HUES64 (cell line): ENCODE results near the gene PANK2.

Source experiments
- H3K27ac ChIP-seq: 2 replicates; pipeline ENCODE4 v1.7.0; 2013; ENCODE audit warnings: low read depth, low read length, inconsistent platforms
- H3K27me3 ChIP-seq: 2 replicates; pipeline ENCODE4 v1.6.1; 2013; ENCODE audit warnings: mild to moderate bottlenecking, low read length; ENCODE audit not compliant: insufficient read depth
- H3K36me3 ChIP-seq: 2 replicates; pipeline ENCODE4 v1.6.1; 2013; ENCODE audit warnings: mild to moderate bottlenecking, low read length; ENCODE audit not compliant: insufficient read depth
- H3K4me1 ChIP-seq: 2 replicates; pipeline ENCODE4 v1.6.1; 2013; ENCODE audit warnings: mild to moderate bottlenecking, low read length, moderate library complexity; ENCODE audit not compliant: insufficient read depth
- H3K4me3 ChIP-seq: 2 replicates; pipeline ENCODE4 v1.5.1; 2013; ENCODE audit warnings: mild to moderate bottlenecking, low read length, moderate library complexity
- H3K9ac ChIP-seq: 2 replicates; pipeline ENCODE4 v1.6.1; 2013; ENCODE audit warnings: mild to moderate bottlenecking, low read depth, low read length
- H3K9me3 ChIP-seq: 2 replicates; pipeline ENCODE4 v1.6.1; 2013; ENCODE audit warnings: low read depth, low read length; ENCODE audit not compliant: insufficient read depth
- WGBS: fragments of 150-250, 120-280 bp; methylation state at CpG from one replicate; pipeline ENCODE4 v1.1.7; 2013; ENCODE audit warnings: missing lambda C conversion rate; 5-methylcytosine and 5-hydroxymethylcytosine counted together

Gene PANK2

DNA sequence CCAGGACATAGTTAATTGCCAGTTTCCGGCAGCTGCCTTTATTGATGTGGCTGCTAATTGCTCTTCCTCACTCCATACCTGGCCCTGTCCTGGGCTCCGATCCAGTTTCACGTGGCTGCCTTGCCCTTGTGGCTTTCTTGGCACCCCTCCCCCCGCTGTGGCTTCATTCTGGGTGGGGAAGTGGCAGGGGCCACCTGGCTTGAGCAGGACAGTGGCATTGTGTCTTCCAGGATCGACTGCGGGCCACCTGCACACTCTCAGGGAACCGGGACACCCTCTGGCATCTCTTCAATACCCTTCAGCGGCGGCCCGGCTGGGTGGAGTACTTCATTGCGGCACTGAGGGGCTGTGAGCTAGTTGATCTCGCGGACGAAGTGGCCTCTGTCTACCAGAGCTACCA, 31.8 kb upstream of the PANK2 start:
- H3K9me3 ChIP-seq = no peaks in the 10 kb centered on the region
- H3K27me3 ChIP-seq = no peaks in the 10 kb centered on the region
- H3K4me3 ChIP-seq = no peak overlapping the region
- H3K9ac ChIP-seq = no peak overlapping the region
- WGBS = 93% methylated on average over 14 of the region's 14 CpGs
- no peaks in the 10 kb centered on the region for H3K4me1 ChIP-seq
- peaks cover 39% of the 10 kb centered on the region for H3K36me3 ChIP-seq
- no peak overlapping the region for H3K27ac ChIP-seq

- no peak overlapping the region for H3K27ac ChIP-seq
- H3K9ac ChIP-seq = no peak overlapping the region
- H3K4me1 ChIP-seq = no peaks in the 10 kb centered on the region
- WGBS = 95% methylated on average over 6 of the region's 6 CpGs
- no peak overlapping the region for H3K4me3 ChIP-seq
- H3K36me3 ChIP-seq = peaks cover 52% of the 10 kb centered on the region
- no peaks in the 10 kb centered on the region for H3K27me3 ChIP-seq
- no peaks in the 10 kb centered on the region for H3K9me3 ChIP-seq
Observed at GRCh38 chr20:3858689-3859088, 30.5 kb upstream of the PANK2 start.

DNA sequence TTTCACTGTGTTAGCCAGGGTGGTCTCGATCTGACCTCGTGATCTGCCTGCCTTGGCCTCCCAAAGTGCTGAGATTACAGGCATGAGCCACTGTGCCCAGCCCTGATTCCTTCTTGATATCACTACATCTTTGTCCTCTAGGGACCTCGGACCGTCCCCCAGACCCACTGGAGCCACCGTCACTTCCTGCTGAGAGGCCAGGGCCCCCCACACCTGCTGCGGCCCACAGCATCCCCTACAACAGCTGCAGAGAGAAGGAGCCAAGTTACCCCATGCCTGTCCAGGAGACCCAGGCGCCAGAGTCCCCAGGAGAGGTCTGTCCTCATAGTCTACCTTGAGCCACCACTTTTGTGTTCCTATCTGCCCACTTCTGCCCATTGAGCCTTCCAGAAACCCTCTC, 28.0 kb upstream of the PANK2 start:
- H3K4me3 ChIP-seq = no peak overlapping the region
- no peaks in the 10 kb centered on the region for H3K27me3 ChIP-seq
- H3K4me1 ChIP-seq = no peaks in the 10 kb centered on the region
- H3K9me3 ChIP-seq = no peaks in the 10 kb centered on the region
- H3K27ac ChIP-seq = no peak overlapping the region
- H3K36me3 ChIP-seq = peaks cover 72% of the 10 kb centered on the region
- 95% methylated on average over 7 of the region's 7 CpGs for WGBS
- H3K9ac ChIP-seq = no peak overlapping the region

DNA sequence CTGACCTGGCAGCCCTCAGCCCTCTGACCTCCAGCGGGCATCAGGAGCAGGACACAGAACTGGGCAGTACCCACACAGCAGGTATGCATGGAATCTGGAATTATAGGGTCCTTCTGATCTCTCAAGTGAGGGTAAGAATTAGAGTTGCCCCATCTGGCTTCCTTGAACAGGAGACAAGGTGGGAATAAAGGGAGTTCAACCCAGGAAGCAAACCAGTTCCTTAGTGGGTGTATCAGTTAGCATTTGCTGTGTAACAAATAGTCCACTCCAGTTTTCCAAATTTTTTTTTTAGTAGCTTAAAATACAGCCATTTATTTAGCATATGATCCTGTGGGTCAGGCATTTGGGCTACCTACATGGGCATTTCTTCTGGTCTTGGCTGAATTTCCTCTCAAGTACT, 26.9 kb upstream of the PANK2 start:
- H3K27me3 ChIP-seq = no peaks in the 10 kb centered on the region
- no peak overlapping the region for H3K27ac ChIP-seq
- no peak overlapping the region for H3K9ac ChIP-seq
- H3K4me1 ChIP-seq = no peaks in the 10 kb centered on the region
- H3K36me3 ChIP-seq = peaks cover 74% of the 10 kb centered on the region
- 93% methylated on average over 1 of the region's 1 CpG for WGBS
- no peak overlapping the region for H3K4me3 ChIP-seq
- no peaks in the 10 kb centered on the region for H3K9me3 ChIP-seq

DNA sequence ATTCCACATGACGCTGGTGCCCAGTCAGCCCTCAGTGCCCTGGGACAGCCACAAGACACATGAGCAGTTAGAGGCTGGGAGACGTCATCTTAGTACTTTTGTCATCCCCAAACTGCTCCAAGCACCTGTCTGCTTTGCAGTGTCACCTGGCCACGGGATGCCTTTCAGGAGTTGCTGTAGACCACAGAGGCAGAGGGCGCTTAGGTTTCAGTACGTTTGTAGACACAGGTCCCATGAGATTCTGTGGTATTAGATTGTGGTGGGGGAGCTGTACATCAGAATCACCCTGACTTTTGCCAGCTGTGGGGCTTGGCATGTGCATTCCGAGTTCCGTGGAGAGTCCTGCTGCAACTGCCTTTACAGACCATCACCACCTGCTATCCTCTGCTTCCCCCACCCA, 25.9 kb upstream of the PANK2 start:
- WGBS = 94% methylated on average over 7 of the region's 7 CpGs
- Histone ChIP-seq H3K9ac (no peak overlapping the region), H3K27ac (no peak overlapping the region), H3K27me3 (no peaks in the 10 kb centered on the region), H3K9me3 (no peaks in the 10 kb centered on the region), H3K4me3 (no peak overlapping the region), H3K4me1 (no peaks in the 10 kb centered on the region), H3K36me3 (peaks cover 71% of the 10 kb centered on the region)

DNA sequence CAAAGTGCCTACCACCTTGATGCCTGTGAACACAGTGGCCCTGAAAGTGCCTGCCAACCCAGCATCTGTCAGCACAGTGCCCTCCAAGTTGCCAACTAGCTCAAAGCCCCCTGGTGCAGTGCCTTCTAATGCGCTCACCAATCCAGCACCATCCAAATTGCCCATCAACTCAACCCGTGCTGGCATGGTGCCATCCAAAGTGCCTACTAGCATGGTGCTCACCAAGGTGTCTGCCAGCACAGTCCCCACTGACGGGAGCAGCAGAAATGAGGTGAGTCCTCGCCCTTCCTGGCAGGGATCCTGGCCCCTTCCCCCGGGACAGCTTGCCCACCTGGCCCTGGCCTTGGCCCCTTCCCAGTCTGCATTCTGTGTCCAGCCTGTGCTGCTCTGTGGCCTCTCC, 24.7 kb upstream of the PANK2 start:
- WGBS = 95% methylated on average over 5 of the region's 5 CpGs
- H3K27ac ChIP-seq = no peak overlapping the region
- H3K4me3 ChIP-seq = no peak overlapping the region
- H3K36me3 ChIP-seq = peaks cover 66% of the 10 kb centered on the region
- no peak overlapping the region for H3K9ac ChIP-seq
- no peaks in the 10 kb centered on the region for H3K4me1 ChIP-seq
- no peaks in the 10 kb centered on the region for H3K9me3 ChIP-seq
- H3K27me3 ChIP-seq = no peaks in the 10 kb centered on the region

DNA sequence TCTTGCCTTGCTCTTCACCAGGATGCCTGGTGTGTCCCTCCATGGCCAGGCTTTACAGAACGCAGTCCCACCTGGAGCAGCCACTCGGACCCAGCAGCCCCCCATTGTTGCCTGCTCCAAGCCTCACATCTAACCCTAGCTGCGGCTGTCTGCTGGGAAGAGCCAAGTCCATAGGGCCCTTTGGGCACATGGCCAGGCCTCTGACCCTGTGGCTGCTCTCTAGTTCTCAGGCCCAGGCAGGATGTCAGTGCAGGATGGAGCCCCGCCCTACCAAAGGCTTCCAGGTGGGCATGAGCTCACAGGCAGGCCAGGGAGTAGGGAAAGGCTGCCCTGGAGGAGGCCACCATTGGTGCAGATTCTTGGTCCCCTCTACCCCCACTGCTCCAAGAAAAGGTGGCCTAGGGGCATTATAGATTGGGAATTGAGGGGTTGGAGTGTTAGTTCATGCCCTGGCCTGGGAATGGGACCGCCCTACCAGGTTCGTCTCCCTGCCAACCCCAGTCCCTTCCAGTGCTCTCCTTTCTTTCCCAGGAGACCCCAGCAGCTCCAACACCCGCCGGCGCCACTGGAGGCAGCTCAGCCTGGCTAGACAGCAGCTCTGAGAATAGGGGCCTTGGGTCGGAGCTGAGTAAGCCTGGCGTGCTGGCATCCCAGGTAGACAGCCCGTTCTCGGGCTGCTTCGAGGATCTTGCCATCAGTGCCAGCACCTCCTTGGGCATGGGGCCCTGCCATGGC, 23.9 kb upstream of the PANK2 start:
- 97% methylated on average over 14 of the region's 14 CpGs for WGBS
- no peak overlapping the region for H3K9ac ChIP-seq
- H3K27me3 ChIP-seq = no peaks in the 10 kb centered on the region
- H3K9me3 ChIP-seq = no peaks in the 10 kb centered on the region
- H3K4me1 ChIP-seq = no peaks in the 10 kb centered on the region
- peaks cover 65% of the 10 kb centered on the region for H3K36me3 ChIP-seq
- no peak overlapping the region for H3K27ac ChIP-seq
- H3K4me3 ChIP-seq = no peak overlapping the region

DNA sequence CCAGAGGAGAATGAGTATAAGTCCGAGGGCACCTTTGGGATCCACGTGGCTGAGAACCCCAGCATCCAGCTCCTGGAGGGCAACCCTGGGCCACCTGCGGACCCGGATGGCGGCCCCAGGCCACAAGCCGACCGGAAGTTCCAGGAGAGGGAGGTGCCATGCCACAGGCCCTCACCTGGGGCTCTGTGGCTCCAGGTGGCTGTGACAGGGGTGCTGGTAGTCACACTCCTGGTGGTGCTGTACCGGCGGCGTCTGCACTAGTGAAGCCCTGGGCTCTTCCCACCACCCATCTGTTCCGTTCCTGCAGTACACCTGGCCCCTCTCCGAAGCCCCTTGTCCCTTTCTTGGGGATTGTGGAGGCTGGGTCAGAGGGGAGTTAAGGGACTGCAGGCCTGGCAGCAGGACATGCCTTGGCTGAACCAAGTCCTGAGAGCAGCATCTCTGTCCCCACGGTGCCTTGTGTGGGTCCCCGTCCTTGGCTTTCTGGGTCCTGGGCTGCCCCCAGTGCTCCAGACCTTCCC, 23.2 kb upstream of the PANK2 start:
- Histone ChIP-seq H3K27me3 (no peaks in the 10 kb centered on the region), H3K36me3 (peaks cover 65% of the 10 kb centered on the region), H3K9me3 (no peaks in the 10 kb centered on the region), H3K4me3 (no peak overlapping the region), H3K9ac (no peak overlapping the region), H3K27ac (no peak overlapping the region), H3K4me1 (no peaks in the 10 kb centered on the region)
- WGBS = 95% methylated on average over 14 of the region's 14 CpGs

- WGBS = 90% methylated on average over 3 of the region's 3 CpGs
Observed at GRCh38 chr20:3866464-3866863, 22.7 kb upstream of the PANK2 start.

DNA sequence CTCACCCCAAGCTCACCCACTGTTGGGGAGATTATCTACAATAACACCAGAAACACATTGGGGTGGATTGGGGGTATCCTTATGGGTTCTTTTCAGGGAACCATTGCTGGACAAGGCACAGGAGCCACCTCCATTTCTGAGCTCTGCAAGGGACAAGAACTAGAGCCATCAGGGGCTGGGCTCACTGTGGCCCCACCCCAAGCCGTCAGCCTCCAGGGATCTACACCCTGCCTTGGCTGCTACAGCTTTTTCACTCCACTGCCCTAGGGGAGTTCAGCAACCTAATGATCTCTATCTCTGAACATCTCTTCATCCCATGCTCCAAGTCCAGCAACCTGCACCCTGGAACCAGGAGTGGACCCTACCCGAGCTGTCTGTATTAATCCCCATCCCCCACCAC, 21.4 kb upstream of the PANK2 start:
- no peak overlapping the region for H3K9ac ChIP-seq
- no peak overlapping the region for H3K4me3 ChIP-seq
- peaks cover 53% of the 10 kb centered on the region for H3K36me3 ChIP-seq
- H3K27me3 ChIP-seq = no peaks in the 10 kb centered on the region
- 89% methylated on average over 2 of the region's 2 CpGs for WGBS
- no peaks in the 10 kb centered on the region for H3K4me1 ChIP-seq
- no peaks in the 10 kb centered on the region for H3K9me3 ChIP-seq
- H3K27ac ChIP-seq = no peak overlapping the region

More at GRCh38 chr20:3866464-3866863, 22.7 kb upstream of the PANK2 start:
- Histone ChIP-seq H3K4me3 (no peak overlapping the region), H3K36me3 (peaks cover 65% of the 10 kb centered on the region), H3K27ac (no peak overlapping the region), H3K9ac (no peak overlapping the region), H3K27me3 (no peaks in the 10 kb centered on the region), H3K4me1 (no peaks in the 10 kb centered on the region), H3K9me3 (no peaks in the 10 kb centered on the region)

GRCh38 chr20:3869839-3870634, 19.1 kb upstream of the PANK2 start:
- Histone ChIP-seq H3K36me3 (peaks cover 40% of the 10 kb centered on the region), H3K4me1 (no peaks in the 10 kb centered on the region), H3K9ac (no peak overlapping the region), H3K27ac (no peak overlapping the region), H3K4me3 (no peak overlapping the region), H3K9me3 (no peaks in the 10 kb centered on the region), H3K27me3 (no peaks in the 10 kb centered on the region)
- WGBS = 92% methylated on average over 10 of the region's 10 CpGs
